ENCODE data around the gene PTF1A.

GRCh38 chr10:23191764-23192711 is at the start of gene PTF1A:
- no peak for TF ChIP-seq CTCF (IDR thresholded peaks at IDR 0.05)
- TF ChIP-seq POLR2A (IDR thresholded peaks at IDR 0.05): no peak

All from testis (tissue), 2 donors.